Loucy (cell line): ENCODE results near the gene PBX1.

Experiments
- CTCF ChIP-seq: fragments of 200-600 bp; sonication (generic); conservative IDR thresholded peaks from 2 replicates; pipeline ENCODE4 v1.5.1; 2014; ENCODE audit warnings: mild to moderate bottlenecking, antibody characterized with exemption, low read length
- EZH2phosphoT487 ChIP-seq: fragments of 200-600 bp; IDR thresholded peaks from 2 replicates; pipeline ENCODE4 v1.6.1; 2018; ENCODE audit warnings: antibody characterized with exemption, mild to moderate bottlenecking, moderate library complexity, borderline replicate concordance

- TF ChIP-seq CTCF: no peak
- TF ChIP-seq EZH2phosphoT487: no peak
Observed at GRCh38 chr1:164713456-164714207, 154.6 kb downstream of the PBX1 start.
